PC-3 (cell line): ENCODE measurements around the gene UTS2. TPM values are rescaled to one million over a fixed set of nuclear protein-coding genes. Genes with fewer than 3 reads are reported as not detected.

Experiments used
- ATAC-seq: fragments of 200-7000 bp; cut with Tn5 transposase; 2 replicates; pipeline ENCODE4 v1.9.1; 2020; ENCODE audit warnings: mild to moderate bottlenecking, moderate library complexity
- BruUV-seq: library from RNA; stranded (reverse); fragments of 400-500 nt; replicated peaks from 2 replicates; lab custom pipeline; 2021; lab: Mats Ljungman, UMichigan
- CTCF ChIA-PET: fragments of 300-600 bp; sonication (Branson Sonifier 250); formaldehyde crosslinking; loops from one replicate; lab custom pipeline; 2022; ENCODE audit warnings: antibody characterized with exemption; lab: Charles Lee
- POLR2A ChIA-PET: fragments of 300-600 bp; sonication (Branson Sonifier 250); formaldehyde crosslinking; loops from one replicate; lab custom pipeline; 2022; ENCODE audit warnings: antibody characterized with exemption; ENCODE audit not compliant: unreplicated experiment; lab: Charles Lee
- DNase-seq: peaks from one replicate; pipeline ENCODE4 v3.0.0-alpha.2; 2015
- H2AFZ ChIP-seq: fragments of 300-600 bp; sonication (generic); 2 replicates; pipeline ENCODE4 v1.6.0; 2016; ENCODE audit warnings: antibody characterized with exemption, low read length
- H3F3A ChIP-seq: fragments of 300-600 bp; sonication (generic); one replicate; pipeline ENCODE4 v1.6.0; 2017; ENCODE audit warnings: antibody characterized with exemption, low read length, control low read depth, mild to moderate bottlenecking; ENCODE audit not compliant: unreplicated experiment
- H3K27ac ChIP-seq: fragments of 300-600 bp; sonication (generic); 2 replicates; pipeline ENCODE4 v1.5.1; 2016; ENCODE audit warnings: mild to moderate bottlenecking, low read length
- H3K27me3 ChIP-seq: fragments of 300-600 bp; sonication (generic); 2 replicates; pipeline ENCODE4 v1.6.1; 2016; ENCODE audit warnings: low read length, mixed read lengths
- H3K36me3 ChIP-seq: fragments of 300-600 bp; sonication (generic); 2 replicates; pipeline ENCODE4 v1.6.1; 2016; ENCODE audit warnings: low read depth, mixed run types, low read length, mixed read lengths
- H3K4me1 ChIP-seq: fragments of 300-600 bp; sonication (generic); 2 replicates; pipeline ENCODE4 v1.5.1; 2016; ENCODE audit warnings: low read length; ENCODE audit not compliant: insufficient read depth
- H3K4me2 ChIP-seq: fragments of 300-600 bp; sonication (generic); 2 replicates; pipeline ENCODE4 v1.6.0; 2016; ENCODE audit warnings: low read length
- H3K4me3 ChIP-seq: fragments of 300-600 bp; sonication (generic); 2 replicates; pipeline ENCODE4 v1.5.1; 2016; ENCODE audit warnings: mild to moderate bottlenecking, low read length, mixed read lengths
- H3K79me2 ChIP-seq: fragments of 300-600 bp; sonication (generic); 2 replicates; pipeline ENCODE4 v1.6.1; 2017; ENCODE audit warnings: low read length, mixed read lengths
- H3K9ac ChIP-seq: fragments of 300-600 bp; sonication (generic); 2 replicates; pipeline ENCODE4 v1.6.0; 2016; ENCODE audit warnings: mild to moderate bottlenecking, low read length
- H3K9me2 ChIP-seq: fragments of 300-600 bp; sonication (generic); replicated peaks from 2 replicates; pipeline ENCODE4 v1.6.1; 2016; ENCODE audit warnings: mixed run types, low read length, mixed read lengths
- H3K9me3 ChIP-seq: fragments of 300-600 bp; sonication (generic); 2 replicates; pipeline ENCODE4 v1.6.1; 2016; ENCODE audit warnings: low read length, mixed read lengths
- H4K20me1 ChIP-seq: fragments of 300-600 bp; sonication (generic); 2 replicates; pipeline ENCODE4 v1.6.1; 2016; ENCODE audit warnings: low read length, mixed read lengths
- CTCF ChIP-seq: fragments of 300-600 bp; sonication (generic); conservative IDR thresholded peaks from 2 replicates; pipeline ENCODE4 v1.5.1; 2017; ENCODE audit warnings: antibody characterized with exemption, low read depth, mild to moderate bottlenecking, low read length
- EZH2 ChIP-seq: fragments of 300-600 bp; sonication (generic); IDR thresholded peaks from one replicate; pipeline ENCODE4 v1.6.1; 2017; ENCODE audit warnings: antibody characterized with exemption, mild to moderate bottlenecking, low read length; ENCODE audit not compliant: unreplicated experiment
- EZH2phosphoT487 ChIP-seq: fragments of 300-600 bp; sonication (generic); IDR thresholded peaks from 2 replicates; pipeline ENCODE4 v1.6.1; 2018; ENCODE audit warnings: mild to moderate bottlenecking, antibody characterized with exemption, low read length, borderline replicate concordance
- intact Hi-C: fragments of 100-400 bp; cut with micrococcal nuclease; formaldehyde crosslinking; loops from 2 replicates; pipeline ENCODE4 v1.9.0; 2023
- total RNA-seq: library from RNA; depleted of rRNA; stranded (reverse); fragments of >200 nt; gene quantifications from 2 replicates; pipeline ENCODE4 v1.2.3, GENCODE V29; 2014

Gene UTS2
- total RNA-seq, 1 experiment from 2014 or later: not detected

GRCh38 chr1:7847599-7847998, 5.3 kb downstream of the UTS2 start:
- ChIA-PET POLR2A (no interaction called here), CTCF (interaction anchor here (1.0 kb wide), 1 partner anchor 46 kb away, joined by 4 read pairs; no protein-coding TSS in a partner anchor)
- no peak overlapping the region for H3K9ac ChIP-seq

GRCh38 chr1:7846656-7847055, 6.2 kb downstream of the UTS2 start:
- Histone ChIP-seq H3K27ac (no peak overlapping the region), H3K9me2 (no peaks in the 10 kb centered on the region), H3K9me3 (no peaks in the 10 kb centered on the region), H3K36me3 (no peaks in the 10 kb centered on the region), H3F3A (no peaks in the 10 kb centered on the region), H3K27me3 (no peaks in the 10 kb centered on the region), H3K9ac (no peak overlapping the region), H3K4me1 (peaks cover 8% of the 10 kb centered on the region), H4K20me1 (no peaks in the 10 kb centered on the region), H3K4me2 (no peak overlapping the region), H2AFZ (no peak overlapping the region), H3K79me2 (no peaks in the 10 kb centered on the region), H3K4me3 (no peak overlapping the region)
- BruUV-seq: no TSS peak
- TF ChIP-seq EZH2phosphoT487 (no peak), CTCF (no peak)
- ChIA-PET POLR2A (no interaction called here), CTCF (no interaction called here)
- no peak for ATAC-seq
- intact Hi-C loops: no loop called here
- no peak for DNase-seq

More at GRCh38 chr1:7847599-7847998, 5.3 kb downstream of the UTS2 start:
- intact Hi-C loops: no loop called here
- Histone ChIP-seq H3K4me3 (no peak overlapping the region), H3K9me3 (no peaks in the 10 kb centered on the region), H3F3A (no peaks in the 10 kb centered on the region), H3K27me3 (no peaks in the 10 kb centered on the region), H3K9me2 (no peaks in the 10 kb centered on the region), H3K4me1 (peaks cover 8% of the 10 kb centered on the region), H3K4me2 (peak overlapping the region; percentile 40), H2AFZ (no peak overlapping the region), H3K27ac (no peak overlapping the region), H3K36me3 (no peaks in the 10 kb centered on the region), H3K79me2 (no peaks in the 10 kb centered on the region), H4K20me1 (no peaks in the 10 kb centered on the region)
- peak; percentile 55 for DNase-seq
- BruUV-seq: no TSS peak
- no peak for TF ChIP-seq EZH2phosphoT487
- TF ChIP-seq CTCF: no peak
- TF ChIP-seq EZH2: no peak
- peak; percentile 51 for ATAC-seq

GRCh38 chr1:7845761-7846160, 7.1 kb downstream of the UTS2 start:
- Histone ChIP-seq H2AFZ (no peak overlapping the region), H3K27ac (no peak overlapping the region), H3K9me2 (no peaks in the 10 kb centered on the region), H3K79me2 (no peaks in the 10 kb centered on the region), H3F3A (no peaks in the 10 kb centered on the region), H3K4me2 (no peak overlapping the region), H3K27me3 (no peaks in the 10 kb centered on the region), H3K9me3 (no peaks in the 10 kb centered on the region), H3K4me1 (peaks cover 8% of the 10 kb centered on the region), H3K9ac (no peak overlapping the region), H3K36me3 (no peaks in the 10 kb centered on the region), H3K4me3 (no peak overlapping the region), H4K20me1 (no peaks in the 10 kb centered on the region)
- no TSS peak for BruUV-seq
- DNase-seq: no peak
- intact Hi-C loops: no loop called here
- TF ChIP-seq EZH2phosphoT487 (no peak), CTCF (no peak), EZH2 (no peak)
- ChIA-PET CTCF (no interaction called here), POLR2A (no interaction called here)
- ATAC-seq: no peak
